NCI-H1048 (cell line): Measurements from ENCODE around the gene RAB3D.
A peak's percentile ranks its signal among the peaks of the same experiment; 100 is the strongest.
"Not testable (repeated sequence)": the region's sequence is repeated elsewhere in the genome, so short reads cannot be mapped to it uniquely, and the experiment has no call there.

Source experiments
- DNase-seq: peaks from one replicate; lab custom pipeline; 2025; lab: John Stamatoyannopoulos, UW

Gene RAB3D

DNA sequence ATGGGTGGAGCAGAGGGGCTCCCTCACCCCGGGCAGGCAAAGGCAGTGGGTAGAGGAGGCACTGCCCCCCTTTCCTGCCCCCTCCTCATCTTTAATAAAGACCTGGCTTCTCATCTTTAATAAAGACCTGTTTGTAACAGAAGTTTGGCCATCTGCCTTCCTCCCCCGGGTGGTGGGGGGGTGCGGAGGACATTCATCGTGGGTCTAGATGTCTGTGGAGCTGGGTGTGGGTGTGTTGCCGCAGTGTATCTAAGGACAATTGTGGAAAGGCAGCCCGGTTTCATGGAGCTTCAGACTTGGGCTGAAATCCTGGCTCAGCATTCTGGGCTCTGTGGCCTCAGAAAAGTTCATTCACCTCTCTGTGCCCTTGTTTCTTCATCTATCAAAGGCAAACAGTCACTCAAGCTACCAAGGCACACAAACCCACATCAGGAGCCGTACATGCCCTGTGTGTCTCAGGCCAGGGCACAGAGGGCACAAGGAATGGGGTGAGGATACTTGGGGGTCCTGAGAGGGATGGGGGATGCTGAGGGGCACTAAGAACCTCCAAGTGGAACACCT lies 26.2 kb upstream of the RAB3D start:
- DNase-seq = no peak

DNA sequence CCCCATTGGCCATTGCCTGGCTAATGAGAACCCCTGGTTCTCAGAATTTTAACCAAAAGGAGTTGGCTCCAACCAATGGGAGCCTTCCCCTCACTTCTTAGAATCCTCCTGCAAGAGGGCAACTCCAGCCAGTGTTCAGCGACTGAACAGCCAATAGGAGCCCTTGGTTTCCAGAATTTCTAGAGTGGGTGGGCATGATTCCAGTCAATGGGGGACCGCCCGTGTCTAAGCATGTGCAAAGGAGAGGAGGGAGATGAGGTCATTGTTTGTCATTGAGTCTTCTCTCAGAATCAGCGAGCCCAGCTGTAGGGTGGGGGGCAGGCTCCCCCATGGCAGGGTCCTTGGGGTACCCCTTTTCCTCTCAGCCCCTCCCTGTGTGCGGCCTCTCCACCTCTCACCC lies 25.5 kb upstream of the RAB3D start:
- no peak for DNase-seq

DNA sequence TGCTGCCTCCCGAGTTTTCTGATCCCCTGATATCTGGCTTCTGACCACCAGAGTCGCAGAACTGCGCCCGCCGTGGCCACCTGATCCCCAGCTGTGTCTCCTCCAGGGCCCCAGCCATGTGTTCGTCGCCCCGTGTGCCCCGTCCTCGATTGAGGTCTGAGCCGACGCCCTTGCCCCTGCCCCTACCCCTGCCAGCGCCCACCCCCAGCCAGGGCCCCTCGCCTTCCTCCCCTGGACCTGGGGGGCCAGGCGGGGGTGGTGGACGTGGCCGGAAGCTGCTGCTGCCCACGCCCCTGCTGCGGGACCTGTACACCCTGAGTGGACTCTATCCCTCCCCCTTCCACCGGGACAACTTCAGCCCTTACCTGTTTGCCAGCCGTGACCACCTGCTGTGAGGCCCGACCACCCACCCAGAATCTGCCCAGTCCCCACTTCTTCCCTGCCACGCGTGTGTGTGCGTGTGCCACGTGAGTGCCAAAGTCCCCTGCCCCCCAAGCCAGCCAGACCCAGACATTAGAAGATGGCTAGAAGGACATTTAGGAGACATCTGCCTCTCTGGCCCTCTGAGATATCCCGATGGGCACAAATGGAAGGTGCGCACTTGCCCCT lies 24.9 kb upstream of the RAB3D start:
- no peak for DNase-seq

DNA sequence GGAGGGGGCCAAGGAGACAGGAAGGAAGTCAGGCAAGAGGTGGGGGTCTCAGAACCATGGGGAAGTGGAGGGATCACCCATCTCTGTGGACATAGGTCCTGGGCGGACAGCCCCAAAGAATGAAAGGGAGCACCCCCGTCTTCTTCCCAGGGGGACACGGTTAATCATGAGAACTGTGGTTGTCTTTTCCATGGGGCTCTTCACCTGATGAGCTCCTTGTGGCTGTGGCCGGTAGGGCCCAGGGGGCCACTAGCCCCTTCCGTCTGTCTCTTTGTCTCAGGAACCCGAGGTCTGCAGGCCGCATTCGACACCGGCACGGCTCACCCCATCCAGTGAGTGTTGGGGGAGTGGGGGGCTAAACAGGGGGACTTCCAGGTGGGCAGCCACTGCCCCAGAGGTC lies 24.4 kb upstream of the RAB3D start:
- no peak for DNase-seq

DNA sequence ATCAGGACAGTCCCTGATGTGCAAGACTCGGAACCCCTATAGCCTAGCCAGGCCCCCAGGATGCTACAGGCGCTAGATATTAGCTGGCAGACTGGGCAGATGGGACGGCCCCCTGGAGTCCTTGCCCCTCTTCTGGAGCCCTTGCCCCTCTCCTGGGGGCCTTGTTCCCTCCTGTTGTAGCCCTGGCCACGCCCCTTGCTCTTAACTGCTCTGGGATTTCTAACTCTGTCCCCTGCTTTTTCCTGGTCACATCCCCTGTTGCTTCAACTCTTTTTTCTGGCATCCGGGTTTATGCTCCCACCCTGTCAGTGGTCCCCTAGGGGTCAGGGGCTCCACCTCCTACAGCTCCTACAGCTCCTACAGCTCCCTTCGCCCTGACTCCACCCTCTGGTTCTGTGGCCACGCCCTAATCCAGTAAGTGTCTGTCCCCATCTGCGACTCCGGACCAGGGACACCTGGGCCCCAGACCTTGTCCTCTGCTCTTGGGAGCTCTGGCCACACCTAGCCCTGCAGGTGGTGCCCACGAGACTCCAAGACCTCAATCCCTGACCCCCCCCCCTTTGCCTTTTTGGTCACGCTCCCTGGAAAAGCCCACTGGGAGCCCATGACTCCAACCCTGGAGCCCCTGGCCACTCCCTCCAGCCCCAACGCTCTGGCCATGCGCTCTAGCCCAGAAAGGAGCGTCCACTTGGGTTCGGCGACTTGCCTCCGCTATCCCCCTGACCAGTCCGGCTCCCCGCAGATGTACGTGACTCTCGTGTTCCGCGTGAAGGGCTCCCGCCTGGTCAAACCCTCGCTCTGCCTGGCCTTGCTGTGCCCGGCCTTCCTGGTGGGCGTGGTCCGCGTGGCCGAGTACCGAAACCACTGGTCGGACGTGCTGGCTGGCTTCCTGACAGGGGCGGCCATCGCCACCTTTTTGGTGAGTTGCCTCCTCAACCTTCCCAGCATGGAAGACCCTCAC lies 22.6 kb upstream of the RAB3D start:
- DNase-seq = no peak

DNA sequence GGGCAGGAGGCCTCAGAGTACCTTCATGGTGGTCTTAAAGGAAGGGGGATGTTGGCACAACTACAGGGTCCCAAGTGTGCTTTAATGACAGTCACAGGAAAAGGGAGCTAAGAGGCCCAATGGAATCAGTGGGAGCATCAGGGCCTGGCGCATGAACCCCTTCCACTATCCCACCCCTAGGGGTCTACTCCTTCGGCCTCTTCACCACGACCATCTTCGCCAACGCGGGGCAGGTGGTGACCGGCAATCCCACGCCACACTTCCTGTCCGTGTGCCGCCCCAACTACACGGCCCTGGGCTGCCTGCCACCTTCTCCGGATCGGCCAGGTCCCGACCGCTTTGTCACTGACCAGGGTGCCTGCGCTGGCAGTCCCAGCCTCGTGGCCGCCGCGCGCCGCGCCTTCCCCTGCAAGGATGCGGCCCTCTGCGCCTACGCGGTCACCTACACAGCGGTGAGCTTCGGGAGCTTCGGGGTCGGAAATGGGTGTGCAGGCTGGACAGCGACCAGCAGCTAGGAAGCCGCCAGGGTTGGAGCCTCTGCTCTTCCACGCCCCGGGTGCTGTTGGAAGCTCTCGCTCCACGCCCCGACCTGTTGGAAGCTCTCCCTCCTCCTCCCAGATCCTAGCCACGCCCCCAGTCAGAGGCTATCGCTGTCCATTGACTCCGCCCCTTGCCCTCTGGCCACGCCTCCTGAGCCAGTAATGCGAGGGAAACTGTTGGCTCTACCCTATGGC lies 21.7 kb upstream of the RAB3D start:
- no peak for DNase-seq

DNA sequence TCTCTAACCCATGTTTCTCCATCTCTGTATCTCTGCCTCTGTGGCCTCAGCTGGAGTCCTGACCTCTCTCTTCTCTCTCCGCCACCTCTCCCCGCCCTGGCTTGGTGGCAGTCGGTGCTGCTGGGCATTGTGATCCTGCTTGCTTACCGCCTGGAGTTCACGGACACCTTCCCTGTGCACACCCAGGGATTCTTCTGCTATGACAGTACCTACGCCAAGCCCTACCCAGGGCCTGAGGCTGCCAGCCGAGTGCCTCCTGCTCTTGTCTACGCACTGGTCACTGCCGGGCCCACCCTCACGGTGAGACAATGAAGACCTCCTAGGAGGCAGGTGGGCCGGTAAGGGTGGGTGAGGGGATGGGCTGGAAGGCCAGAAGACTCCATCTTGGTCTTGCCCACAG lies 20.0 kb upstream of the RAB3D start:
- DNase-seq = no peak

DNA sequence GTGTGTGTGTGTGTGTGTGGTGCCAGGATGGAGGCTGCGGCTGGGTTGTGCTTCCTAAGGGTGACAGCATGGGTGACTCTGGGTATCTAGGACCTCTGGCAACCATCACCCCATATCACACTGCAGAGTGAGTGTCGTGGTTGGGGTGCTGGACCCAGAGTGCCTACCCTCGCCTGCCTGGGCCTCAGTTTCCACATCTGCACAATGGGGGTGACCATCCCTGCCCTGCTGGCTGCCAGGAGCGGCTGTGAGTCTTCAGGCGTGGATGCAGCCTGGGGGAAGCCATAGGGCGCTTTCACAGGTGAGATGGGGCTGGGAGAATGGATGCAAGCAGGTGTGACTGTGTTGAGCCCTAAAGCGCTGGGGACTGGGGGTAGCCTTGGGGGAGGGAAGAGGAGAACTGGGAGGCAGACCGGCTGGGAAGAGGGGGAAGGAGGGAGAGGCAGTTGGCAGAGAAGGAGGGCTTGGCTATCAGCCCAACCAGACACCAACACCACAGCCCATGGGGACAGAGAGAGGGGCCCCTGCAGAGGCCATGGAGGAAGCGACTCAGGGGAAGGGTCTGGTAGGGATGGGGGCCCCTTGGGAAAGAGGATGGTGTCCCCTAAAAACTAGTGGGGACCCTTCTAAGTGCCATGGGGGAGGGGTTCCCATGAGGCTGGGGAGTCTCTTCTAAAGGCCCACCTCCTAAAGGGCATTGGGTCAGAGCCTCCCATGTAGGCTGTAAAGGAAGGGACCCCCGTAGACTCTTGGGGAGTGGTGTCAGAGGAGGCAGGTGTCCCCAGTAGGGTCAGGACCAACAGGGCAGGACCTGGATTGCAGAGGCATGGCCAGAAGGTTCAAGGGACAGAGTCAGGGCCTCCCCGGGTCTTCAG lies 17.5 kb upstream of the RAB3D start:
- DNase-seq = no peak

DNA sequence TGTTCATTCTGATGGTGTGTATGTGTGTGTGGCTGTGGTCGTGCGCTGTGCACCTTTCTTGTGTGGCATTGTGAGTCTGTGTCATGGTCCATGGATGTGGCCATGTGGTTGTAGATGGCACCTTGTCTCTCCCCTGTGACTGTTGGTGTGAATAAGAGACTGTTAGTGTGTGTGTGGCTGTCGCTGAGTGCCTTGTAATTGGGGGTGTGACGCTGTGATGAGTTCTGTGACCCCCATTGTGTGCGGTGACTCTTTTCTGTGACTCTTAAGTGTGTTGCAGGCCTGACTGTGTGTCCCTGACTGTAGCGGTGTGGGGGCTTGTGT lies 16.6 kb upstream of the RAB3D start:
- DNase-seq = no peak

DNA sequence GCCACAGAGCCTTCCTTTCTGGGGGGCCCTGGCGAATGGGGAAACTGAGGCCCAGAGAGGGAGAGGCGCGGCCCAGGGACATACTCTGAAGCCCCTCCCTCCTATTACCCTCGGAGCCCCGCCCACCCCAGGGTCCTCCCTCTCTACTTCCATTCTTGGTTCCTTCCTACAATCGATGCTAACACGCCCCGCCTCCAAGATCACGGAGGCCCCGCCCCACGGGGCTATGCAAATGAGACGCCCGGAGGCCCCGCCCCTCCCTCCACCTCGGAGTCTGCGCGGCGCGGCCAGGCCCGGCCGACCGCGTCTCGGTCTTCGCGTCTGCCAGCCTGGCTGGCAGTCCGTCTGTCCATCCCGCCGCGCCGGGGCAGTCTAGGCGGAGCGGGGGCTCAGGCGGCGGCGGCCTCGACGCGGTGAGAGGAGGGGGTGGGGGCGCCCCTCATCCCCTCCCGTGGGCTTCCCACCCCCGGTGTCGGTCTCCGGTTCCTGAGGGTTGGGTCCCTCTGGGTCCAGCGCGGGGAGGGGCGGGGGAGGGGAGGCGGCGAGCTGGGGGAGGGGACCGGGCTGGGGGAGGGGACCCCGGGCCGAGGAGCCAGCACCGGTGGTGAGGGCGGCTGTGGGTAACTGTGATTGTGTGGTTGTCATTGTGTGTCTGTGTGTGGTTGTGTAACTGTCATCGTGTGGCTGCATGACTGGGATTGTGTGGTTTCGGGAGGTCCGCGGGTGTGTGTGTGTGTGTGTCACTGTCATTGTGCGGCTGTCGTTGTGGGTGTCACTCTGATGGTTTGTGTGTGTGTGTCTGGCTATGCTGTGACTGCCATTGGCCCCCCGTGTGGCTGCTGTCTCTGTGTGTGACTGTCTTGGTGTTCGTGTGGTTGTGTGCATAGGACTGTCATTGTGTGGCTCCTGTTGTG lies 16.0 kb upstream of the RAB3D start, which contains the start of gene PLPPR2:
Gene PLPPR2 (plus strand): TSS at position 273 of the 914 bp plus-strand sequence. CDS start 2,242 bp downstream, outside the sequence.
- peak; percentile 48 for DNase-seq

DNA sequence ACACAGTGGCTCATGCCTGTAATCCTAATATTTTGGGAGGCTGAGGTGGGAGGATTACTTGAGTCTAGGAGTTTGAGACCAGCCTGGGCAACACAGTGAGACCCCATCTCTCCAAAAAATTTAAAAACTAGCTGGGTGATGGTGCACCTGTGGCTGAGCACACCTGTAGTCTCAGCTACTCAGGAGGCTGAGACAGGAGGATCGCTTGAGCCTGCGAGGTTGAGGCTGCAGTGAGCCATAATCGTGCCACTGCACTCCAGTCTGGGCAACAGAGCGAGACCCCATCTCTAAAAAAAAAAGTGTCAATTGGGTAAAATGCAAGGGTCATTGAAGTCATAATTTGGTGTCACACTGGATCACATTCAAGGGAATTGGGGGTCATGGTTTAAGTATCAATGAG lies 14.6 kb upstream of the RAB3D start:
- DNase-seq = not testable (repeated sequence)

DNA sequence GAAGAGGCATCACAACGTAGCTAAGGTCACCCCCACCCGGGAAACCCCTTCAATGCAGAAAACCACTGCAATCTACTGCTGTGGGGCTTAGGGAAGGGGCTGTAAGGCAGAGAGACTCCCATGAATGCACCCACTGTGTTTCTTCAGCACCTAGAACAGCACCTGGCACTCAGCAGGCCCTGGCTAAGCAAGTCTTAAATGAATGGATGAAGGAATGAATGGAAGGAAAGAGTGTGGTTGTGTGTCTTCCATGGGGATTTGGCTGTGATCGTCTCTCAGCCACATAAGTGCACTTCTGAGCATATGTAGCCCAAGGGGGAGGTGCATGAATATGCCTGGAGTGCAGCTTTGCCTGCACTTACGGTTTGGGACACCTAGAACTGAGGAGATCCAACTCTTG lies 9.7 kb upstream of the RAB3D start:
- DNase-seq = no peak

DNA sequence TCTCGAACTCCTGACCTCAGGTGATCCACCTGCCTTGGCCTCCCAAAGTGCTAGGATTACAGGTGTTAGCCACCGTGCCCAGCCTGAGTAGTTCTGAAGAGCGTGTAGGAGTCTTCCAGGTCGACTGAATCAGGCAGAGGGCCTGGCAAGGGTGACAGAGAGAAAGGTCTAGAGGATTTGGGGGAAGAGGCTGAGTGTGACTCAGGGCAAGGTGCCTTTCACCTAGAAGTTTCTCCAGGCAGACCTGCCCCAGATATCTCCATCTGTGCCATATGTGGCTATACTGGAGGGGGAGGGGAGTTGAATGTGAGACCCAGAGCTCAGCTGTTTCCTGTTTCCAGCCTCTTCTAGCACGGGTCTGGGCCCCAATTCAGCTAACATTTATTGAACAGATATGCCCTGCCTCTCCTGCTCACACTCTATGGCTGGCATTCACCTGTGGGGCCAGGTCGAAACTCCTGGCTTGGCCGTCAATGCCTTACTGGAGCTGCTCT lies 8.1 kb upstream of the RAB3D start:
- DNase-seq = no peak

DNA sequence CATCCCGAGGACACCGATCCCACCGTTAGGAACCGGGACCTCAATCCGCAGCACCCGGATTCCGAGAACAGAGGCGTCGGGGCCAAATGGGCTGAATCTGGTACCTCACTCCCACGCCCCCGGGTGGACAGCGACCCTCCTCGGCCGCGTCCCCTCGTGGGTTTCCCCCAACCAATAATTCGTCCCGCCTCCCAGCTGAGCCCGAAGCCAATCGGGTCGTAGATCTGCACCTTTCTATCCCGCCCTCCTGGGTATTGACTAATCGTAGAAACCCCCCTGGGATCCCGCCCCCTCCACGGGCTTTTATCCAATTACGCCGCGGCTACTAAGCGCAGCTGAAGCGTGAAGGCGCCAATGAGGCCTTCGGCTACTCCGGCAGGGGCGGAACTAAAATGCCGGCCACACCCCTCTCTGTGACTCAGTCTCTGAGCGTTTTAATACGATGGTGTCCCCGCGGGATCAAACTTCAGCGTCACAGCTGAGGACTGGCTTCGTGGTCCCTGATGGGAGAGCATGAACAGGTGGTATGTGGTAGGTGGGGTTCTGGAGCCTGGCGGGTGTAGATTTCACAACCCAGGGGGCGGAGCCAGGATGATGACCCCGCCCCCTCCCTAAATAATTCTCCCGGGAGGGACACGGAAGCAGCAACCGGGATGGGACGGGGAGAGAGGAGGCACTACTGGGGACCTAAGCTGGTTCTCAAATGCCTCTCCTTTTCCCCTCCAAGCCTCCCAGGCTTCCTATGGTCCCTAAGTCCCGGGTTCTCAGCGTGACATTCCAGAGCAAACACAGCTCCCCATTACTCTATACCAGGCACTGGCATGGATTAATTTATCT lies 6.9 kb upstream of the RAB3D start, which contains the start of the genes CCDC159 and TMEM205:
Gene CCDC159 (plus strand): TSS at position 416 of the 837 bp plus-strand sequence. CDS start 88 bp downstream, at position 504.
Gene TMEM205 (minus strand): TSS at position 165 of the 837 bp plus-strand sequence. CDS start 649 bp downstream, outside the sequence.
- peak; percentile 98 for DNase-seq

DNA sequence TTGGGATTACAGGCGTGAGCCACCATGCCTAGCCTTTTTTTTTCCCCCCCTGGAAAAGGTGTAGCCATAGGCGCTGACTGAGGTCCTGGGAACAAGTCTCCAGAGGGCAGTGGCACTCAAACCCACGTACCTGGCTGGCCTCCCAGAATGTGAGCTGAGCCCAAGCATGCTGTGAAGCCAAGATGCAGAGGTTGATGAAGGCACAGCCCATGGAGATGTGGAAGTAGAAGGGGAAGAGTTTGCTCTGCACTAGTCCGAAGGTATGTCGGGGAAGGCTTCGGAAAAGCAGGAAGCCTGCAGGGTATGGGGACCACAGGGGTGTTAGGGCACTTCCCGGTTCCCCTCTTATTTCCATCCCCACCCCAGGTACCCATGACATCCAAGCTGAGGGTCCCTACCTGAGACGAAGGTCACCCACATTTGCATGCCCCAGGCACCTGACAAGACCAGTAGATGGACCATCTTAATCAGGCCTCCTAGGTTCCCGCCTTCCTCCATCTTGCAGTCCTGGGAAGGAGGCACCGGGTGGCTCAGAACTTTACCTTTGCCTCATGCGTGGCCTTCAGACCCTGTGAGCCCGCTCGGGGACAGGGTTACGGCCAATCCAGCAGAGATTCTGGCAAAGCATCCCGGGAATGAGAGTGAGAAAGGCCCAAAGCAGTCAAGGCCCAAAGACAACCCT lies 5.8 kb upstream of the RAB3D start:
- DNase-seq = no peak

DNA sequence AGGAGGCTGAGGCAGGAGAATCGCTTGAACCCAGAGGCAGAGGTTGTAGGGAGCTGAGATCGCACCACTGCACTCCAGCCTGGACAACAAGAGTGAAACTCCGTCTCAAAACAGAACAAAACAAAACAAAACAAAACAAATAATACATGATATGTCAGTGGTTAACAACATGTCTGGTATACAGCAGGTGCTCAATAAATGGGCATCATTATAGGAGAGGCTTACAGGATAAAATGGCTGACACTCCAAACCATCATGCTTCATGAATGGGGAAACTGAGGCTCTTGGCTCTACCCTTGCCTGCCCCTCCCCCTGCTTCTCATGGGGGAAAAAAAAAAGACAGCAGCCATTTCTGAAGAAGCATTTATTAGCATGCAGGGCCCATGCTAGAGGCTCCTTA lies 3.0 kb upstream of the RAB3D start:
- DNase-seq = no peak

DNA sequence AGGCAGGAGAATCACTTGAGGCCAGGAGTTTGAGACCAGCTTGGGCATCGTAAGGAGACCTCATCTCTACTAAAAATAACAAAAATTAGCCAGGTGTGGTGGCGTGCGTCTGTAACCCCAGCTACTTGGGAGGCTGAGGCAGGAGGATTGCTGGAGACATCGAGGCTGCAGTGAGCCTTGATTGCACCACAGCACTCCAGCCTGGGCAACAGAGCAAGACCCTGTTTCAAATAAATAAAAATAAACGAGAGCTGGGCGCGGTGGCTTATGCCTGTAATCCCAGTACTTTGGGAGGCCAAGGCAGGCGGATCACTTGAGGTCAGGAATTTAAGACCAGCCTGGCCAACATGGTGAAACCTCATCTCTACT lies 626 bp upstream of the RAB3D start:
- DNase-seq = not testable (repeated sequence)

DNA sequence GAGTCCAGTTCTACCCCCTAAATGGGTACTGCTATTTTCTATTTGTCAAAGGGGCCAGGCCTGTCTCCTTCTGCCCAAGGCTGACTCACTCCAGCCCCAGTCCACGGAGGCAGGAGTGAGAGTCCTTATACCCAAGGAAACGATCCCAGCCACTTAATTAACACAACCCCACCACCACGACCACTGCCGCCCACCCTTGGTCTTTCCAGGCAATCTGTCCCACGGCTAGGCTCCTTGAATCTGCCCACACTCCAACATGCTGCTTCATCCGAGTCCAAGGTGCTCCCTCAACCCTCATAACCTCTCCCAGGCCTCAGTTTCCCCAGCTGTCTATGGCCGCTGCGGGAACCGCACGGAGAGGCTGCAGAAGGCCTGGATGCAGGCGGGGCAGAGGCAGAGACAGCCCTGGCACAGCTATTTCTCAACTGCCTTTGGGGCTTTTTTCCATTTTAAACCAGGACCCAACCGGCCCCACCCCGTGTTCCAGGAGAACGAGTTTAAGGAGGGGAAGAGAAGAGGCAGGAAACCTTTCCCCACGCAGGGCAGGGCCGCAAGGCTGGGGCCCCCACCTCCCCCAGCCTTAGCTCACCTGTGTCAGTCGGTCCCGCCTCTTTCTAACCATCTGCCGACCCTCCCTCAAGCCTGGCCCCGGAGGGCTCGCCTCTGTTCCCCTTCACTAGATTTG lies 746 bp downstream of the RAB3D start:
- DNase-seq = no peak
